GM19328 (cell line): Measurements from ENCODE around the gene ARHGEF12.

Source experiments
- ATAC-seq: cut with Tn5 transposase; IDR thresholded peaks from one replicate; pipeline ENCODE4 v1.9.1; 2021; ENCODE audit warnings: mild to moderate bottlenecking, moderate library complexity; ENCODE audit not compliant: unreplicated experiment

Gene ARHGEF12

GRCh38 chr11:120532832-120533196 is 196.6 kb downstream of the ARHGEF12 start:
- no peak for ATAC-seq

GRCh38 chr11:120536091-120536796 is 200.0 kb downstream of the ARHGEF12 start:
- ATAC-seq: no peak

GRCh38 chr11:120536797-120537169 is 200.6 kb downstream of the ARHGEF12 start:
- no peak for ATAC-seq

GRCh38 chr11:120537996-120538395 is 201.8 kb downstream of the ARHGEF12 start:
- ATAC-seq: no peak

GRCh38 chr11:120538707-120539106 is 202.5 kb downstream of the ARHGEF12 start:
- ATAC-seq: no peak
